Right atrium auricular region (tissue), 2 donors: ENCODE results near the gene DOCK3. TPM values are rescaled to one million over a fixed set of nuclear protein-coding genes. Genes with fewer than 3 reads are reported as not detected.
"Not testable (repeated sequence)": the region's sequence is repeated elsewhere in the genome, so short reads cannot be mapped to it uniquely, and the experiment has no call there.

Experiments used
- DNase-seq: peaks from one replicate; pipeline ENCODE4 v3.0.0-alpha.2; 2019; ENCODE audit warnings: low spot score
- H3K27ac ChIP-seq, 2 donors: fragments of 200-600 bp; sonication (generic); 1 replicate in 1 of 2; 2 replicates in 1 of 2; pipeline ENCODE4 v1.5.1; 2016 to 2019
- H3K27me3 ChIP-seq, 2 donors: fragments of 200-600 bp; sonication (generic); one replicate each; pipeline versions ENCODE4 v1.5.1 to v1.6.0; 2017 to 2019
- H3K36me3 ChIP-seq: fragments of 200-600 bp; sonication (generic); one replicate; pipeline ENCODE4 v1.5.1; 2016
- H3K4me1 ChIP-seq, 2 donors: fragments of 200-600 bp; sonication (generic); one replicate each; pipeline versions ENCODE4 v1.5.1 to v1.6.0; 2017 to 2019
- H3K4me3 ChIP-seq, 2 donors: fragments of 200-600 bp; sonication (generic); 1 replicate in 1 of 2; 2 replicates in 1 of 2; pipeline ENCODE4 v1.5.1; 2017 to 2019; ENCODE audit warnings: mild to moderate bottlenecking in 1 of 2, moderate library complexity in 1 of 2
- H3K9me3 ChIP-seq, 2 donors: fragments of 200-600 bp; sonication (generic); one replicate each; pipeline ENCODE4 v1.5.1; 2019
- total RNA-seq, 2 donors: library from RNA; depleted of rRNA; stranded (reverse); fragments of >200 nt; gene quantifications; one replicate each; pipeline ENCODE4 v1.1.0, GENCODE V29; 2016
- TF ChIP-seq, protein P1 (sequence below), 2 donors: fragments of 200-600 bp; sonication (generic); IDR thresholded peaks; one replicate each; pipeline ENCODE4 v1.5.1; 2019; ENCODE audit warnings: antibody characterized with exemption in 2 of 2

Gene DOCK3
- total RNA-seq, 2 donors from 2014 or later, result 2.7 to 4.6 TPM

DNA sequence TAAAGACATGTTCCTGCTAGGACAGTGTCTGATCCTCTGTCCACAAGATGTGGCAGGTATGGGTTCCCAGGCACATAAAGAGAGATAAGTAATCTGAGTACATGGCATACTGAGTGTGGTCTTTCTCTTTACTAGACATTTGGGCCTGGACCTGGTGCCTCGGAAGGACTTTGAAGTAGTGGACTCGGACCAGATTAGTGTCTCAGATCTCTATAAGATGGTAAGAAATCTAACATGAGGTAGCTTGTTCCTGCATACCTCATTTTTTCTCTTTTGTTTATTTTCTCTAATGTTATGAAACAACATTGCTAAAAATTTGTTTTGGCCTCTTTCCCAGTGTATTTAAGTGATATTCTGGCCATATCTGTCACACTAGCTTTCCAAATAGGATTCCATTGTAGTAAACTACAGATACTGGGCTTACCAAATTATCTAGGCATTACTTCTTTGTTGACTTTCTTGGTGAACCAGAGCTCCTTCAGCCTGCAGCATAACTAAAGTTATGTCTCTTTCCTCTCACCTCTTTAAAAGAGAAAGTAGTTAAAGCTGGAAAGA is 400.6 kb downstream of the DOCK3 start:
- no peaks in the 10 kb centered on the region for H3K9me3 ChIP-seq
- no peak overlapping the region for H3K27ac ChIP-seq
- no peaks in the 10 kb centered on the region for H3K27me3 ChIP-seq
- no peaks in the 10 kb centered on the region for H3K36me3 ChIP-seq
- TF ChIP-seq, protein P1, sequence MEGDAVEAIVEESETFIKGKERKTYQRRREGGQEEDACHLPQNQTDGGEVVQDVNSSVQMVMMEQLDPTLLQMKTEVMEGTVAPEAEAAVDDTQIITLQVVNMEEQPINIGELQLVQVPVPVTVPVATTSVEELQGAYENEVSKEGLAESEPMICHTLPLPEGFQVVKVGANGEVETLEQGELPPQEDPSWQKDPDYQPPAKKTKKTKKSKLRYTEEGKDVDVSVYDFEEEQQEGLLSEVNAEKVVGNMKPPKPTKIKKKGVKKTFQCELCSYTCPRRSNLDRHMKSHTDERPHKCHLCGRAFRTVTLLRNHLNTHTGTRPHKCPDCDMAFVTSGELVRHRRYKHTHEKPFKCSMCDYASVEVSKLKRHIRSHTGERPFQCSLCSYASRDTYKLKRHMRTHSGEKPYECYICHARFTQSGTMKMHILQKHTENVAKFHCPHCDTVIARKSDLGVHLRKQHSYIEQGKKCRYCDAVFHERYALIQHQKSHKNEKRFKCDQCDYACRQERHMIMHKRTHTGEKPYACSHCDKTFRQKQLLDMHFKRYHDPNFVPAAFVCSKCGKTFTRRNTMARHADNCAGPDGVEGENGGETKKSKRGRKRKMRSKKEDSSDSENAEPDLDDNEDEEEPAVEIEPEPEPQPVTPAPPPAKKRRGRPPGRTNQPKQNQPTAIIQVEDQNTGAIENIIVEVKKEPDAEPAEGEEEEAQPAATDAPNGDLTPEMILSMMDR (IDR thresholded peaks at IDR 0.05), result no peak
- no peaks in the 10 kb centered on the region for H3K4me1 ChIP-seq
- H3K4me3 ChIP-seq, result no peak overlapping the region
- DNase-seq, result no peak

DNA sequence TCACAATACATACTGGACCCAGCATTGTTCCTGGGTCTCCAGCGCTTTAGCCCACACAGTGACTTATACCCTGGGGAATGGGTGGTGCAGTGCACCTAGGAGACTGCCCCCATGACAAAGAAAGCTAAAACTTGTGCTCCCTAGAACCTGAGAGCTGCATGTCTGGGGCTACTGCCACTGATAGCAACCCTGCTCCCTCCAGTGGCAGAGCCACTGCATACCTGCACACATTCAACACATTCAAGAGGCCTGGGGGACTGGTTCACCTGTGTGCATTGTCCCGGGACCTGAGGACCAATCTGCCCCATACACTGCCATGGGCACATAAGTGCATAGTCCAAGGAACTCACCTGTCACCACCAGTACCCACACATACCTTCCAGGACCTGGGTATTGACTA is 407.6 kb downstream of the DOCK3 start:
- no peak overlapping the region for H3K4me3 ChIP-seq
- no peaks in the 10 kb centered on the region for H3K27me3 ChIP-seq
- H3K36me3 ChIP-seq, result no peaks in the 10 kb centered on the region
- no peak for DNase-seq
- peaks cover 0 to 21% of the 10 kb centered on the region in 2 donors for H3K9me3 ChIP-seq
- H3K4me1 ChIP-seq, result no peaks in the 10 kb centered on the region
- no peak overlapping the region for H3K27ac ChIP-seq
- TF ChIP-seq, protein P1 (IDR thresholded peaks at IDR 0.05), result no peak

DNA sequence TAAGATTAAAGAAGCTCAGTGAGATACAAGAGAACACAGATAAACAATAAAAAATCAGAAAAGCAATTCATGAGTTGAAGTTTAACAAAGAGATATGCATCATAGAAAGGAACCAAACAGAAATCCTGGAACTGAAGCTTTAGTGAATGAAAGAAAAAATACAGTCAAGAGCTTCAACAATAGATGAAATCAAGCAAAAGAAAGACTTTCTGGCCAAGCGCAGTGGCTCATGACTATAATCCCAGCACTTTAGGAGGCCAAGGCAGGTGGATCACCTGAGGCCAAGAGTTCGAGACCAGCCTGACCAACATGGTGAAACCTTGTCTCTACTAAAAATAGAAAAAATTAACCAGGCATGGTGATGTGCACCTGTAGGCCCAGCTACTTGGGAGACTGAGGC is 408.8 kb downstream of the DOCK3 start:
- H3K9me3 ChIP-seq, result peaks cover 0 to 21% of the 10 kb centered on the region in 2 donors
- no peaks in the 10 kb centered on the region for H3K27me3 ChIP-seq
- H3K36me3 ChIP-seq, result no peaks in the 10 kb centered on the region
- H3K4me1 ChIP-seq, result no peaks in the 10 kb centered on the region
- TF ChIP-seq, protein P1 (IDR thresholded peaks at IDR 0.05), result no peak
- H3K4me3 ChIP-seq, result no peak overlapping the region
- no peak overlapping the region for H3K27ac ChIP-seq
- no peak for DNase-seq

DNA sequence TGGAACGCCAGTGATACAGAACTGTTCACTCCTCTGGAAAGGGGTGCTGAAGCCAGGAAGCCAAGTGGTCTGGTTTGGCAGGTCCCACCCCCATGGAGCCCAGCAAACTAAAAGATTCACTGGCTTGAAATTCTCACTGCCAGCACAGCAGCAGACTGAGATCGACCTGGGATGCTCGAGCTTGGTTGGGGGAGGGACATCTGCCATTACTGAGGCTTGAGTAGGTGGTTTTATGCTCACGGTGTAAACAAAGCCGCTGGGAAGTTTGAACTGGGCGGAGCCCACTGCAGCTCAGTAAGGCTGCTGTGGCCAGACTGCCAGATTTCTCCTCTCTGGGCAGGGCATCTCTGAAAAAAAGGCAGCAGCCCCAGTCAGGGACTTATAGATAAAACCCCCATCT is 417.4 kb downstream of the DOCK3 start:
- not testable (repeated sequence) for H3K27me3 ChIP-seq, H3K4me3 ChIP-seq, H3K36me3 ChIP-seq, H3K9me3 ChIP-seq, H3K4me1 ChIP-seq, H3K27ac ChIP-seq, DNase-seq

GRCh38 chr3:51094838-51095237 is 420.1 kb downstream of the DOCK3 start:
- not testable (repeated sequence) for H3K36me3 ChIP-seq, H3K4me1 ChIP-seq, H3K4me3 ChIP-seq, H3K27ac ChIP-seq, H3K27me3 ChIP-seq, DNase-seq, H3K9me3 ChIP-seq

DNA sequence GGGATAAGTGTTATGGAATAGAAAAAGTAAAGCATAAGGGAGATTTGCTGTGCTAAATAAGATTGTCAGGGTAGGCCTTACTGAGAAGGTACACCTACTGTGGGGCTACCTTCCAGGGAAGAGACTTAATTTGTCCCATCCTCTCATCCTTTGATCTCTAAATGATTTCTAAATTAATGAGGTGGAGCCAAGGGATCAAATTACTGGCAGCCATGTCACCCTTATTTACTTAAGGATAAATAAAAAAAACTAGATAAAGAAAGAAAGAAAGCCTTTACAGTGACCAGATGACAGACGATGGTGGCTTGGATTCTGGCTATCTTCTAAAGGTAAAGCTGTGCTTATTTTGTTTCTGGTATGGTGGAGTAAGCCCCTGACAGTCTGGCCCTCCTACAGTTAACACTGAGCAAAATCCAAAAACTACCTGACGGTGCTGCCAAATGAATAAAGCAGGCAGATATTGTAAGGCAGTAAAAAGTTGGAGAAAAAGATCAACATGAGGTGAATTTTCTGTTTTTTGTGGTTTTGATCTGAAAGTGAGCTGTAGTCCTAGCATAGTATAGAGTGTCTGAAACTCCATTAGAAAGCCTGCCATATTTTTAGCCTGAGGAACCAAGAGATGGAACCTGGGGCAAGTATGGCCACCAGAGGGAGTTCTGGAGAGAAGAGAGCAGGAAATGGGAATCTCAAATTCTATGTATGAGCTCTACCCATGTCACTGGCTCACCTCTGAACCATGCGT is 425.2 kb downstream of the DOCK3 start:
- Histone ChIP-seq H3K4me1 (no peaks in the 10 kb centered on the region), H3K27ac (no peak overlapping the region), H3K4me3 (no peak overlapping the region), H3K36me3 (no peaks in the 10 kb centered on the region), H3K9me3 (no peaks in the 10 kb centered on the region), H3K27me3 (no peaks in the 10 kb centered on the region)
- TF ChIP-seq, protein P1 (IDR thresholded peaks at IDR 0.05), result peak; percentile 42 to 68
- no peak for DNase-seq

- DNase-seq, result no peak
- H3K4me3 ChIP-seq, result no peak overlapping the region
- TF ChIP-seq, protein P1 (IDR thresholded peaks at IDR 0.05), result no peak
- H3K4me1 ChIP-seq, result no peaks in the 10 kb centered on the region
- no peaks in the 10 kb centered on the region for H3K27me3 ChIP-seq
- H3K36me3 ChIP-seq, result no peaks in the 10 kb centered on the region
- no peak overlapping the region for H3K27ac ChIP-seq
- H3K9me3 ChIP-seq, result no peaks in the 10 kb centered on the region
Measured at GRCh38 chr3:51100536-51100851, 425.8 kb downstream of the DOCK3 start.
